GM21576 (cell line): ENCODE data around the gene CCDC142.

ENCODE experiments used
- ATAC-seq: cut with Tn5 transposase; IDR thresholded peaks from one replicate; pipeline ENCODE4 v1.9.1; 2021; ENCODE audit warnings: mild to moderate bottlenecking, moderate library complexity; ENCODE audit not compliant: unreplicated experiment

CCDC142 gene

GRCh38 chr2:74425523-74425922 lies 57.3 kb downstream of the CCDC142 start:
- ATAC-seq: no peak

- ATAC-seq: no peak
Measured at GRCh38 chr2:74424995-74425406, 57.8 kb downstream of the CCDC142 start.

GRCh38 chr2:74424139-74424992 lies 58.4 kb downstream of the CCDC142 start:
- ATAC-seq: no peak
